ENCODE results near the gene COTL1.

Gene COTL1, protein sequence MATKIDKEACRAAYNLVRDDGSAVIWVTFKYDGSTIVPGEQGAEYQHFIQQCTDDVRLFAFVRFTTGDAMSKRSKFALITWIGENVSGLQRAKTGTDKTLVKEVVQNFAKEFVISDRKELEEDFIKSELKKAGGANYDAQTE

DNA sequence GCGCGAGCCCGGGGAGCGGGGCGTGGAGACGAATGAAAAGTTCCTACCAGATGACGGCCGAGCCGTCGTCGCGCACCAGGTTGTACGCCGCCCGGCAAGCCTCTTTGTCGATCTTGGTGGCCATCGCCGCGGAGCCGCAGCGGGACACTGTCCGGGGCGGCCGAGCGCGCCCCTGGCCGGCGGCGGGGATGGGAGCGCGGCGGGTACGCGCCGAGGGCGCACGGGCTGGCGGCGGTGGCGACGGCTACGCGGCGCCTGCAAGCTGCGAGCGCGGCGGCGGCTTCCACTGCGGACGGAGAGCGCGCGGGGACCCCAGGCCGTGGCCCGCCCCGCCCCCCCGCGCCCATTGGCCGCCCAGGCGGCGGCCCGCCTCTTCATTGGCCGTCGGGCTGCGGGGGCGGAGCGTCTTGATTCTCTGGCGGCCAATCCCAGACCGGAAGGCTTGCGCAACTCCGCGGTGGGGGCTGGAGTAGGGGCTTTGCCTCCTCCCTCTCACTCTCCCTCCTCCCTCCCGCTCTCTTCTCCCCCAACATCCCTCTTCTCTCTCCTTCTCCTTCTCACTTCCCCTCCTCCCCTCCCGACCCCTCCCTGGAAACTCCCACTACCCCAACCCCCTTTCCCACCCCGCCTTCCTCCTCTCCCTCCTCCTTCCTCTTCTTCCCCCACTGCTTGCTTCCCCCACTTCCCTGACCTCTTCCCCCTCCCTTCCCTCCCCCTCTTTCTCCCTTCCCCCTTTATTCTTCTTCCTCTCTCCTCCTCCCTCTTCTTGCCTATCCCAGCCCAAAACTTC is at the start of gene COTL1:
COTL1 (minus strand) TSS at position 288 of the 790 bp plus-strand sequence; CDS start at position 124, 164 bp downstream.
- no peak for FAIRE-seq

DNA sequence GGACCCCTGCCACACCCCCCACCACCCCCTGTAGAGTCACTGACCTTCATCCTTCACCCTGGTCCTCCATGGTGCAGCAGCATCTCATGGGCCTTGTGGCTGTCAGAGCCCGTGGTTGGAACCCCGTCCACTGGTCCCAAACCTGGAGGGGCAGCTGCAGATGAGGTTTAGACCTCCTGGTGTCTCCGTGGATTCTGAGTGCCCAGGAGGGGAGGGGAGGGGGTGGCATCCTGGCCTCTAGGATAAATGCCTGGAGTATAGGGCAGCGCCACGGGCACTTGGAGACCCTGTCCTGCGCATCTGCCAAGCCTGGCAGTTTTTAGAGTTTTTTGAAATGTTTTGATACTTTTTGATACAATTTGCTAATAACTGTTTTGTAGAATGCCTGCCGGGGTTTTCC is 48.0 kb upstream of the COTL1 start:
- FAIRE-seq = no peak

DNA sequence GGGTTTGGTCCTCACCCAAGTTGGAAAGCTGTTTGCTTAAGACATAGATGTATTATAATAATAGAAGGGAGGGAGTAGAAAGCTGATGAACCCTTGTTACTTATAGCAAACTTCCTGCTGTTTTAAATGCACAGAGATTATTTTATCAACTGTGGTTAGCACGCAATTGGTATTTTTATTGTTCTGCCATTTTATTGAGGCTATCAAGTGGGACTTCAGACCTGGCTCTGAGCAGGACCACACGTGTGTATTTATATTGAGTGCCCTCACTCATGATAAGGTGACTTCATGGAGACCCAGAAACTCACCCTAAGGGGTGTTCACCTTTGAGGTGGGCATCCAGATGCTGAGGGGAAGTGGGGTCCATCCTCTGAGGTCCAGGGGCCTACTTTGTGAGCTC is 47.5 kb upstream of the COTL1 start:
- FAIRE-seq = no peak

- no peak for FAIRE-seq
Observed at GRCh38 chr16:84663433-84664101, 45.7 kb upstream of the COTL1 start.

DNA sequence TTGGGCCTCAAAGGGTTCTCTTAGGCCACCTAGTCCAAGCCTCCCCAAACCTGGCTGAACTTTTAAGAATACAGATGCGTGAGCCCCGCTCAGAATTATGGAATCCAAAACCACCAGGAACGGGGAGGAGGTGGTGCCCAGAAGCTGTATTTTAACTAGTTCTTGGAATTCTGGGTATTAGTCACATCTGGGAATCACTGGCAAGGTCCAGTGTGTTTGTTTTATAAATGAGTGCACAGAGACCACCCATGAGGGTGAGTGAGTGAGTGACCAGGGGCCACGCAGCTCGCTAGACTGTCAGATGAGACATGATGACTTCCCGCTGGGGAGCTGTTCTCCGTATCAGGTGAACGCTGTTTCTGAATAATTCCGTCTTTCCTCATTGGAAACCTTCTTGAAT is 44.6 kb upstream of the COTL1 start:
- FAIRE-seq = no peak

GRCh38 chr16:84661418-84662060 is 43.7 kb upstream of the COTL1 start:
- no peak for FAIRE-seq

DNA sequence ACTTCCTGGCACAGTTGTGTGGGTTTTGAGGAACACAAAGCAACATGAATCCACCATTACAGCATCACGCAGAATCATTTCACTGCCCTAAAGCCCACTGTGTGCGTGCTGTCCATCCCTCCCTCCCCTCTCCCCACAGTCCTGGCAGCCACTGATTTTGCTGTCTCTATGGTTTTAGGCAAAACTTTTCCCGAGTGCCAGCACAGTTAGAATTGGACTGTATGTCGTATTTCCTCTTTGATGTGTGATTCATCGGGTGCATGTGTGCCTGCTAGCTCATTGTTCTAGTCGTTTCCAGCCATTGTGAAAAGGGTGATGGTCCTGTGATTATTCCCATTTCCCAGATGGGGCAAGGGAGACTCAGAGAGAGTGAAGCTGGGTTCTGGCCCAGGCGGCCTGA is 43.1 kb upstream of the COTL1 start:
- no peak for FAIRE-seq

DNA sequence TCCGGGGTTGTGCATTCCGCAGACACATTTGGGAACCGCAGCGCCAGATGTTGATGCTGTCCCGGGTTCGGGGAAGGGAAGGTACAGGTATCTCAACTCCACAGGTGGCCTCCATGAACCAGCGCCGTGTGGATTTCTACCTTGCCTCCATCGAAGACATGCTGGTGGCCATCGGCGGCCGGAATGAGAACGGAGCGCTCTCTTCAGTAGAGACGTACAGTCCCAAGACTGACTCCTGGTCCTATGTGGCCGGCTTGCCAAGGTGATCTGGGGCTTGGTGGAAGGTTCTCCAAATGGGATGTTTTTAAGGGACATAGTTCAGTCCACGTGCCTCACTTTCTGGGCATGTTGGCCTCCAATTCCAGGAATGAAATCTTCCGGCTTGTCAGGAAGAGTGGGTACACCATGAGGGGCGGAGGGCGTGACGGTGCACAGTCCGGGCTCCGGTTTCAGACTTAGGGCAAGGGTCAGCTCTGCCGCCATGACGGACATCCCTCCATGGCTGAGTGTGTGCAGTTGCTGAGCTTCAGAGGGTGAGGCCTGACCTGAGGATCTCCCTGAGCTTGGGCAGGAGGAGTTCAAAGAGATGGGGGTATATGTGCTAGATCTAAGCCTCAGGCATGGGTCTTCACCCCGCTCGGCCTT is 41.9 kb upstream of the COTL1 start:
- FAIRE-seq = no peak

DNA sequence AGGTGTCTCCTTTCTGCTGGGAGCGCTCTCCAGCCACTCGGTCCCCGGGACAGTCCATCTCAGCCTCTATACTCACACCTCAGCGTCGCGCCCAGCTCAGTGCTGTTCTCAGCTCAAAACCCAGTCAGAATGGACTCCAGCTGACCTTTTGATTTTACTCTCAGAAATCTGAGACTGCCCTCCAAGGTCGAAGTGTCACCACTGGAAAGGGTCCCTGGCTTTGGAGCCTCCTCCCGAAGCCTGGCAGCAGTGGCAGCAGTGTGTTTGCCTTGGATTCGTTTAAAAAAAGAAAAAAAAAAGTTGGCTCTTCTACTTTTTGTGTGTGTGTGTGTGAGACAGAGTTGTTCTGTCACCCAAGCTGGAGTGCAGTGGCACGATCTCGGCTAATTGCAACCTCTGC is 40.8 kb upstream of the COTL1 start:
- FAIRE-seq = no peak

GRCh38 chr16:84657229-84657837 is 39.5 kb upstream of the COTL1 start:
- FAIRE-seq = no peak

DNA sequence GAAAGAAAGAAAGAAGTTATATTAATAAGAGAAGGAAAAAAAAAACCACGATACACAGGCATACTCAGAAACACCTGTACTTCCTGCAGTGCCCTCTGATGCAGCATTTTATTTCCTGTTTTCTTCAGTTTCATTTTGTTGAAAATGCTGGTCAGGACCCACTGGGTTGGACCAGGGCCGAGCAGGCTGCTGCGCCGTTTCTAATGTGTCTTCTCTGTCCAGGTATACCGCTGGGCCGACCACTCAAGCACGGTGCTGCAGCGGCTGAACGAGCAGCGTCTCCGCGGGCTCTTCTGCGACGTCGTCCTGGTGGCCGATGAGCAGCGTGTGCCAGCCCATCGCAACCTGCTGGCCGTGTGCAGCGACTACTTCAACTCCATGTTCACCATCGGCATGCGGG is 38.8 kb upstream of the COTL1 start:
- FAIRE-seq = no peak

DNA sequence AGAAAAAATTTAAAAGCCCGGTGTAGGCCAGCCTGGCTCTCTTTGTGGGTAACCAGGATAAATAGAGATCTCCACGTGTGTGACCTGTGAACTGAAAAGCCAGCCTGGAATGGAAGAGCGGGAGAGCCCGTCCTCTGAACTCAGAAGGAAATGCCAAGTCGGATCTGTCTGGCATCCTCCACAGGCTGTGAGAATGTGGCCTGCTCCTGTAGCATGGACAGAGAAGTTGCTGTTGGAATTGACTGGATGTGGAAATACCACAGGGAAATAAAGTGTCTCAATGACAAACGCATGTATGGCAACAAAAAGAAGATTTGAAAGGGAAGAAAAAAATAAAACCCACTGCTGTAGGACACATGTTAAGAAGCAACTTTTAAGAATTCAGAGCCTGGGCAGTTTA is 37.1 kb upstream of the COTL1 start:
- no peak for FAIRE-seq

- no peak for FAIRE-seq
Observed at GRCh38 chr16:84654238-84654637, 36.4 kb upstream of the COTL1 start.

DNA sequence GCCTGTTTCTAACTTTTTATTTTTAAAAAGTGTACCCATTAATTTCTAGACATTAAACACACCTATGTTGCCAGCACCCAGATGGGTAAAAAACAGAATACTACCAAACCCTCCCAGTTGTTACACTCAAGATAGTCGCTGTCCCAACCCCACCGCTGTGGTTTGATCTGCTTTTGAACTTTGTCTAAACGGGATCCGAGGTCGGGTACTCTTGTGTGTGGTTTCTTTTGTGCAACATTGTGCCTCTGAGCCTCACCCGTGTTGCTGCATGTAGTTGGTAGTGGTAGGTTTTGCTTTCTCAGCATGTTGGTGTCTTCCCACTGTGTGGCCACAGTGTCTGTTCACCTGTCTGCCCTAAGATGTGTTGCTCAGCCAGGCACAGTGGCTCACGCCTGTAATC is 34.7 kb upstream of the COTL1 start:
- no peak for FAIRE-seq

DNA sequence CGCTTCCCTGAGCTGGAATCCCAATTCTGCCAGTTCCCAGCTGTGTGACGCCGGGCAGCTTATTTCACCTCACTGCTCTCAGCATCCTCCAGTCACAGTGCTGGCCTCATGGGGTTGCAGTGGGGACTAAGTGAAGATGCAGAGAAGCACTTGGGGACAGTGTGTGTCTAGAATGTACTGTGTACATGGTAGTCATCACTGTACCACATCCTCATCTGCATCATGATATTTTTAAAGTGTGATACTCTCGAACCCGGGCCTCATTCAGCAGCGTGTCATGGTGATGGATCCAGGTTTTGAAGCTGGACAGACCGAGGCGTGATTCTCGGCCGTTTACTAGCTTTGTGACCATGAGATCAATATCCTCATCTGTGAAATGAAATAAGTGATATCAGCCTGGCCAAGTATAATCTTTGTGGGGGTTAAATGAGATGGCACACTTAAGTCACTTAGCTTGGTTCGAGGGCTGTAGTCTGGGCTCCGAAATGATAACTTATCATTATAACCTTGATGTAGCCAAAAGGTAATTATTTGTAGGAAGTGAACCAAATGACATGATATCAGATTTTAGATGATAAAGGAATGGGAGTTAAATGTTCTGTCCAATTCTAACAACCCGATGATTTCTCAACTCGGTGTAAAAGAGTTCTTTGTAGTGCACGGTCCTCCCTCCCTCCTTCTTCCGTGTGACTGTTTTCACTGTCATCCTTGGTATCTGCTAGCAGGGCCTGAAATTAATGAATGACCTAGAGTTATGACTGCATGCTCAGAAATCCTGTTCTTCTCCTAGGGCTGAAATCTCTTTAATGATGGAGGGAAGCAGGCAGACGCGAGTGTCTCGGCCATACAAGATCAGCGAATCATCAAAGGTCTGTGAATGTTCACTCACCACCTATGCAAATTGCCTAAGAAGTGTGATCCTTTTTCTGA is 32.4 kb upstream of the COTL1 start:
- FAIRE-seq = no peak

GRCh38 chr16:84649511-84649861 is 31.6 kb upstream of the COTL1 start:
- FAIRE-seq = no peak

DNA sequence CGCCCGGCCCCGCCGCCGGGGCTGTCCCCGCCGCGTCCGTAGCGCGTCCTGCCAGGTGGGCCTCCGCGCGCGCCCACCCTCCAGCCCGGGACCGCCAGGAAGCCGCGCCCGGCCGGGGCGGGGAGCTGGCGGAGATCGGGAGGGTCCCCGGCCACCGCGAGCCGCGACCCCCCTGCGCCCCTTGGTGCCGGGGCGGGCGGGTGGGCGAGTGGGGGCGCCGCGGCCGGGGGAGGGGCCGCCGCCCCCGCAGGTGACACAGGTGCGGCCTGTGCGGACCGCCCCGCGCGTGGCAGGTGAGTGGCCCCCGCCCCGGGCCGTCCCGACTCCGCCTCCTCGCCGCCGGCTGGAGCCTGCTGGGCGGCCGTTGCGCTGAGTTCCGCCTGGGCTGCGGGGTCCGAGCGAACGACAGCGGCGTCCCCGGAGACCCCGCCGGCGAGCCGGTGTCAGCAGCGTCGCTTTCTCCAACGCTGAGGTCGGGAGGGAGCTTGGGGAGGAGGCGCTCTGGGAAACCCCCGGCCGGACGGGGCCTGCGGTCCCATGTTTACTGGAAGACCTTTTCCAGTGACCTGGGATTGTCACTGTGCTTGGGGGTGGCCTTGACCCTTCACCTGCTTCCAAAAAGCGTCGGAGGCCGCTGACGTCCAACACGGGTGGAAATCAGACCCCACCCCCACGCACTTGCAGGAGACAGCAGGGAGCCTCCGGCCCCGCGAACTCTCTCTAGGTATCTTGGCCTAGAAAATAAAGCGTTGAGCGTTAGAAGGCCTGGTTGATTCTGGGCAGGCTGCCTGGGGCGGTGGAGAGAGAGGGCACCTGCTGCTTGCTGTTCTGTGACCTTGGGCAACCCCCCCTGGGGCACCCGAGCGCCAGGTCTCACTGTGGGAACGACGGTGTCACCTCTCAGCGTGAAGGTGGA is 31.0 kb upstream of the COTL1 start:
- no peak for FAIRE-seq

DNA sequence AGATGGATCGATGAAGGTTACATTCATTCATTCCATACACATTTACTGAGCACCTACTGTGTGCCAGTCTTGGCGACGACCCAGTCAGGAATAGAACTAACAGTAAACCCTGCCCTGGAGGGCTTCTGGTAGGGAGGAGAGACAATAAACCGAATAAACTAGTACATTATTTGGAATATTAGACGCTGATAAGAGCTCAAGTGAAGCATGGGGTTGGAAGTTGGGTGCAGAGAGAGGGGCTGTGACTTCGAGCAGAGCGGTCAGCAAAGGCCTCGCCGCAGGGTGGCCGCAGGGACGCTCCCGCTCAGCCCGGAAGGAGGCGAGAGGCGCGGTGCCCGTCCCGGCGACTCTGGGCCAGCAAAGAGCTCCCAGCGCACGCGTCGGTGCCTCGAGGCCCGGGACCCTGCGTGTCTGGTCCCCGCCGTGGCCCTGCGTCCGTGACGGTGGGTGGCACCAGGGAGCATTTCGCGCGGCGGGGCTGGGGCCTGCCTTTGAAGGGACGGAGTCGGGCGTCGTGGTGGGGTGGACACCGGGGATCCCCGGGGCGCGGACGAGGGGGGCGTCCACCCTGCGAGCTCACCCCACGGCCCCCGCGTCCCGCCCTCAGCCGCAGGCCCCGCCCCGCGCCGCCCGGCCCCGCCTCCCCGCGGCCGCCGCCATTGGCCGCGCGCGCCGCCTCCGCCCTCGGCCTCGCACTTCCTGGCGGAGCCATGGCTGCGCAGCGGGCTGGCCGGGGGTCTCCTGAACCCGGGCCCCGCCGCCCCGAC is 30.1 kb upstream of the COTL1 start, which contains the start of gene KLHL36:
KLHL36 (plus strand) TSS at position 684 of the 767 bp plus-strand sequence. CDS start 2,357 bp downstream, outside the sequence.
- FAIRE-seq = no peak

DNA sequence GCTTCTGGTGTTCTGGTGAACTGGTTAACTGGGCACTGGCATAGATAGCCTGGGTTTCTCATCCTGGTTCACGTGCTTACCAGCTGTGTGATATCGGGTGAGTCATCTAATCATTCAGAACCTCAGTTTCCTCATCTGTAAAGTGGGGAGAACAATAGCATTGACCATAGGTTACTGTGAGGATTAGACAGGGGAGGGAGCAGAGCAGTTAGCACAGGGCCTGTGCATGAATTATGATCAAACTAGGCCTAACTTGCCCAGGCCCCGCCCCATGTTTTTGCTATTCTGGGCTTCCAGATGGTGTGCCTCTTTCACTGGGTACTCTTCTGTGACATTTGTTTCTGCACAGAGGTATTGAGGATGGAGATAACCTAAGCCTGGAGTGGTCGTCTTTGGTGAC is 25.8 kb upstream of the COTL1 start:
- no peak for FAIRE-seq

DNA sequence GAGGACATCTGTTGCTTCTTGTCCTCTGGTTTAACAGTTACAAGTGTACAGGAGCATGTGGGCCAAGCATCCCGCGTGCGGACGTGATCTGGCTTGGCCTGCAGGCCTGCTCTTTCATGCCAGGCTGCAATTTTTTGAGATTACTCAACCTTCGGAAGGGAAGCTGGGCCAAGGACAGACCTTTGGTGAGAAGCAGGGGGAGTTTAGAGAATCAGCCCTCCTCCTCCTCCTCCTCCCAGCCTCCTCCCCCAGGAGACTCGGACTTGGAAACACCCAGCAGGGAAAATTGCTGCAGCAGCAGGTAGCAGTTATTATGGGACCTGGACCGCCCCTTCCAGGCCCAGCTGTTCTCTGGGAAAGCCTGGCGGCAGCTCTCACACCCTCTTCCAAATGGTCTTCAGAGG is 25.3 kb upstream of the COTL1 start:
- no peak for FAIRE-seq
